ENCODE data around the gene RAP2B.

DNA sequence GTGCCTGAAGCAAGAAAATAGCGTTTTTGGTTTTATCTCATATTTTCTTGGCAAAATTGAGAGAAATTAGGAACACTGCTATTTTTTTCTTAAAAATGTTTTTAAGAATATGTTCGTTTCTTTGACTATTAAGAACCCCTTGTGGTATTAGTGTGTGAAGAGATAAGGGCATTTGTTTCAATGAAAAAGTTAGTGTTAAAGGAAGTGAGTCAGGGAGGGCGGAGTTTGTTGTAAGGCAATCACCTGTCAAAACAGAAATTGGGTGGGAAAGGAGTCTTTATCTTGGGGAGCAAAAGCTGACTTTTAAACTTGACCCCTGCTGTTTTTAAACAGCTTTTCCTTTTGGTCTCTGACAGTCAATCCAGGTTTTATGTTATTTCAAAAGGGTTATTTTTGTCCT lies 4.2 kb downstream of the RAP2B start:
- TF ChIP-seq POLR2A (IDR thresholded peaks at IDR 0.05; ENCODE audit: low read depth, low read length) (no peak), EZH2 (IDR thresholded peaks at IDR 0.05; ENCODE audit: borderline replicate concordance, low read depth, low read length, severe bottlenecking) (no peak), POLR2AphosphoS5 (IDR thresholded peaks at IDR 0.05; ENCODE audit: insufficient read depth, low read depth, low read length) (peak; percentile 39), FOS (IDR thresholded peaks at IDR 0.05; ENCODE audit: borderline replicate concordance, insufficient read depth, low read length) (peak; percentile 64), MYC (IDR thresholded peaks at IDR 0.05; ENCODE audit: low read depth, low read length) (no peak)
- TF ChIP-seq, protein P1, sequence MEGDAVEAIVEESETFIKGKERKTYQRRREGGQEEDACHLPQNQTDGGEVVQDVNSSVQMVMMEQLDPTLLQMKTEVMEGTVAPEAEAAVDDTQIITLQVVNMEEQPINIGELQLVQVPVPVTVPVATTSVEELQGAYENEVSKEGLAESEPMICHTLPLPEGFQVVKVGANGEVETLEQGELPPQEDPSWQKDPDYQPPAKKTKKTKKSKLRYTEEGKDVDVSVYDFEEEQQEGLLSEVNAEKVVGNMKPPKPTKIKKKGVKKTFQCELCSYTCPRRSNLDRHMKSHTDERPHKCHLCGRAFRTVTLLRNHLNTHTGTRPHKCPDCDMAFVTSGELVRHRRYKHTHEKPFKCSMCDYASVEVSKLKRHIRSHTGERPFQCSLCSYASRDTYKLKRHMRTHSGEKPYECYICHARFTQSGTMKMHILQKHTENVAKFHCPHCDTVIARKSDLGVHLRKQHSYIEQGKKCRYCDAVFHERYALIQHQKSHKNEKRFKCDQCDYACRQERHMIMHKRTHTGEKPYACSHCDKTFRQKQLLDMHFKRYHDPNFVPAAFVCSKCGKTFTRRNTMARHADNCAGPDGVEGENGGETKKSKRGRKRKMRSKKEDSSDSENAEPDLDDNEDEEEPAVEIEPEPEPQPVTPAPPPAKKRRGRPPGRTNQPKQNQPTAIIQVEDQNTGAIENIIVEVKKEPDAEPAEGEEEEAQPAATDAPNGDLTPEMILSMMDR (IDR thresholded peaks at IDR 0.05; ENCODE audit: extremely low read depth in 1 of 2, insufficient read depth in 1 of 2, low read depth in 1 of 2, low read length in 2 of 2): no peak
- TF ChIP-seq, protein P2, sequence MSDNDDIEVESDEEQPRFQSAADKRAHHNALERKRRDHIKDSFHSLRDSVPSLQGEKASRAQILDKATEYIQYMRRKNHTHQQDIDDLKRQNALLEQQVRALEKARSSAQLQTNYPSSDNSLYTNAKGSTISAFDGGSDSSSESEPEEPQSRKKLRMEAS (IDR thresholded peaks at IDR 0.05; ENCODE audit: insufficient read depth, insufficient read length): no peak

Measured in endothelial cell of umbilical vein (primary cell).